Dermis blood vessel endothelial cell (primary cell): ENCODE data around the gene TMEM19. TPM values are rescaled to one million over a fixed set of nuclear protein-coding genes. Genes with fewer than 3 reads are reported as not detected.

Experiments used
- DNase-seq: peaks from one replicate; pipeline ENCODE4 v3.0.0; 2010
- total RNA-seq: library from RNA; depleted of rRNA; stranded (reverse); fragments of >200 nt; gene quantifications from 2 replicates; pipeline ENCODE4 v1.2.3, GENCODE V29; 2014

Gene TMEM19
- total RNA-seq = 37.1 and 55.9 TPM in 2 replicates

DNA sequence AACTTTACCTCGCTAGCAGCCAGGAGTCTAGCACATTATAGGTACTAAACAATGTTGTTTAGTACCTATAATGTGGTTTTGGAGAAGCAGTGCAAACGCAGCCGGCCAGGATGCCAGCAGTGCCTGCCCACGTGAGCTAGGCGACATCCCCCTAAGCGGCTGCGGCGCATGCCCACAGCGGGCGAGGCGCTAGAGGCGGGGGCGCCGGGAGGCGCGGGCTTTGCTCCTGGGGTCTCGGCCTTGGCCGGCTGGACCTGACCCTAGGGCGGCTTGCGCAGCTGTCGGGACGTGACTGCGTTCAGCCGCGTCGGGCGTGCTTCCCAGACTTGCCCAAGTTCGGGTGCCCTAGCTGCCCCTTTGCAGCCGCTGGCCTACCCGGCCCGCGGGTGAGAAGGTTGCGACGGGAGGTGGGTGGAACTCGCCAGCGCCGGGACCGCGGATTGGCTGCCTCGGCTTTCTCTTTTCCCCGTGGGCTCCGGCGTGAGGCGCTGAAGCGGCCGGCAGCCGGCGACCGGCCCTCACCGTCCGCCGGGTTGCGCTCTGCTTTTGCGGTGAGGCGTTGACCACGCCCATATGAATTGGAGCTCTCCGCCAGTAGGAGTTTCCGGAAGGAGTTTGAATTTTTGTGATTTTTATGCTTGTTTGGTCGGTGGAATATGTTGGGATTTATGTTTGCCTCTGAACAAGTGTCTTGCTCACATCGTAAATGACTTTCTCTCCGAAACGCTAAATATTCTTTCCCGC is at the start of gene TMEM19:
Gene TMEM19 (plus strand): TSS at position 169 of the 744 bp plus-strand sequence. CDS start 599 bp downstream, outside the sequence.
- peak; percentile 93 for DNase-seq

- DNase-seq = peak; percentile 83
These were observed 49.2 kb upstream of the TMEM19 start for GRCh38 chr12:71636704-71637115.

GRCh38 chr12:71638499-71638898 is 47.4 kb upstream of the TMEM19 start:
- no peak for DNase-seq

DNA sequence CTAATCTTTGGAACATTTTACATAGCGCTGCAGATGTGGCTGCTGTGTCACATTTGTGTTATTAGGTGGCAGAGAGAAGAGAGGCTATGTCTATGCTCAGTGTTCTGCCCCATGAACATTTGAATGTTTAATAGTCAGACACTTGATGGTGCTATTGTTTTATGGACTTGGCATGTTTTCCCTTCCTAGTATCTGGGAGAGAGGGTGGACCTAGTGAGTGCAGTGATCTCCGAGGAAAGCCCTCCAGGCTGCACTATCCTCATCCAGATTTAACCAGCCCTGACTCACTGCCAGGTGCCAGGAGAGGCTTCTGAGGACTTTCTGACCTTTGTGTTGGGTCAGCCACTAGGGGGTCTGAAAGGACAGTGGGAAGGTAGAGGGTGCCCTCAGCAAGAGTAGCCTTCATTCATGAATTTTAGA is 46.5 kb upstream of the TMEM19 start:
- DNase-seq = peak; percentile 24

- no peak for DNase-seq
These were observed 45.6 kb upstream of the TMEM19 start for GRCh38 chr12:71640316-71640715.

DNA sequence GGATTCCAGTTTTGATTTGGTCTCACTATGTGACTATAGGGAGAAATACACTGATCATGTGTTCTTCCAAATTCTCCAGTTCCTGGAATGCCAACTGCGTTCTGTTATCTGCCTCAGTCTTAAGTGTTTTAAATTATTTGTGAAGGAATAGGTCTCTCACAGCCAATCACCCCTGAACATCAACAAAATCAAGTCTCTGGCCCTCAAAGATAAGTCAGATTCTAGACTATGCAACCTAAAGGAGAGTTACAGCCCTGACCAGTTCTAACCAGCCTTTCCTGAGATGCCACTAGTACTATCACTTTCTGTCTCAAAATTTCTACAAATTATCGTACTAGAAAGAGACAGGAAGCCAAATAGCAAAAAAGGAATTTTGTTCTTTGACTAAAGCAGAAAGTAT is 44.5 kb upstream of the TMEM19 start:
- no peak for DNase-seq

GRCh38 chr12:71642264-71642663 is 43.6 kb upstream of the TMEM19 start:
- DNase-seq = no peak

- DNase-seq = no peak
These were observed 40.6 kb upstream of the TMEM19 start for GRCh38 chr12:71645268-71645667.

DNA sequence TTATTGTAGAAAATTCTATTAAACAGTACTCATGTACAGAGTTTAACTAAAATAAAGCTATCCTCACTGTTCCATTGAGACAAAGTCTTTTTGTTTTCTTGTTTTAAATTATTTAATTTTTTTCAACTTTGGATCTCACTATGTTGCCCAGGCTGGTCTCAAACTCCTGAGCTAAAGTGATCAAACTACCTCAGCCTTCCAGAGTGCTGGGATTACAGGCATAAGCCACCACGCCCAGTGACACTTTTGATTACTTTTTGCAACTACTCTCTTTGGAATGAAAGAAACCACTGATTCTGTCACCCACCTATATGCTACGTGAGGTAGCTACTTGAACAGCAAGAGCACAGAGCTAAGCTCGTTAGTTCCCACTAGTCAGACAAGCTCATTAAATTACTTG is 39.4 kb upstream of the TMEM19 start:
- DNase-seq = no peak

GRCh38 chr12:71648537-71648936 is 37.3 kb upstream of the TMEM19 start:
- no peak for DNase-seq

DNA sequence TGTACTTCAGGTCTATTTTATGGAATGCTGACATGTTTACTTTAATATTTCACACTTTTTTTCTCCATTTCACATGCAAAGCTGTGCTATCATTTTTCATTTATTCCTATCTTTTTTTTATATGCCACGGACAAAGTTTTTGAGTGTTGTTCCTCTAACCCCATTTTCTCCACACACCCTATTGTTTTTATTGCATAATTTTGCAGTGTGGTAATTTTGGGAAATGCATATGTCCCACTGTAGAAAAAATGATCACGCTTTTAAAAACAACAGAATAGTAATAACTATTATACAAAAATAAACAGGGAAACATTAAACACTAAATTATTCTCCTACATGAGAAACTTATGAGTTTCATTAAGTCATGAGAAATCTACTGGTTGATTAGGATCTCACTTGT is 36.5 kb upstream of the TMEM19 start:
- DNase-seq = no peak

GRCh38 chr12:71652656-71653055 is 33.2 kb upstream of the TMEM19 start:
- no peak for DNase-seq

DNA sequence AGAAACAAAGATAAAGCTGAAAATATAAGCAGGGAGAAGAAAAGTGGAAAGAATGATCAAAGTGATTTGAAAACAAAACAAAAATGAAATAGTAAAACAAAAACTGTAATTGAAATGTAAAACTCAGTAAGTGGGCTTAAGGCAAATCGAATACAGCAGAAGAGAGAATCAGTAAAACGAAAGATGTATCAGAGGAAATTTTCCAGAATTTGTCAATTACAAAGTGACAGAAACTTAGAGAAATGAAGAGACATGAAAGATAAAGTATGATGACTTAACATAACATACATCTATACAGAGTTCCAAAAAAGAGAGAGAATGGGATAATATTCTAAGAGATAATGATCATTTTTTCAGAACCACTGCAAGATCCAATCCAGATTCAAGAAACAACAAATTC is 32.7 kb upstream of the TMEM19 start:
- DNase-seq = no peak

GRCh38 chr12:71654200-71654599 is 31.7 kb upstream of the TMEM19 start:
- no peak for DNase-seq

GRCh38 chr12:71655495-71655894 is 30.4 kb upstream of the TMEM19 start:
- no peak for DNase-seq

GRCh38 chr12:71655907-71656306 is 30.0 kb upstream of the TMEM19 start:
- no peak for DNase-seq

DNA sequence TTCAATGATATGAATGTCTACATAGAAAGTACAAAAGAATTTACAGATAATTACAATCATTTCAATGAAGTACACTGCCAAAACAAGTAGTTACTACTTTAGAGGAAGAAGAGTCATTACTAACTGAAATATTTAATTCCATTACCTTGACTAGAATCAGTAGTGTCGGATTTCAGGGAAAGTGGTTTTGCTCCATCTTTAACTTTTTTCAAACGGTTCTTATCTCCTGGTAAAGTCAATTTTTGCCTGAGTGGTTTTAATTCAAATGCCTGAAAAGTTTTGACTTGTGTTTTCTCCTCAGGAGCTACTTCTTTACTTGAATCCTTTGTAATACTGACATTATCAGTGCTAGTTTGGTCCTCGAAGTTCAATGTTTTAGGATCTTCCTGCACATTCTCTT is 29.1 kb upstream of the TMEM19 start:
- no peak for DNase-seq

DNA sequence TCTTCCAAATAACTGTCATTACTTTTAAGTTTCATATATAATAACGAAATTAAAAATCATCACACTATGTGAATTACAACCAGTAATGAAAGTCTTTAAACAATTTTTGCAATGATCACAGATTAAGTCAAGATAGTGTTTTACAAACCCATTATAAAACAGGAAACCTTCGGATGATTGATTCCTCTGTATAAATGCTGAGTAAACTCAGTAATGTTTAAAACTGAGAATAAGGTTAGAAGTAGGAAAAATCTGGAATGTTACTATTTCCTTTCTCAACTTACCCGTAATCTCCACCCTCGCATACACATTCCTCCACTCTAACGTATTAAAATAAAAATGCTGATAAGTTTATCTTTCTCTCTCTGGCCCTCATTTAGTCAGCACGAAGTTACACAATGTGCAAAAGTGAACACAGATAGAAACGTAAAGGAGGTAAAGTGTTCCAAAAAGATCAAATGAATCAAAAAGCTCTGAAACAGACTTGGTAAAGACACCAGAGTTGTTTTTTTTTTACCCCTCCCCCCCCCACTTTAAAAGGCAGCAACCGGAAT is 23.8 kb upstream of the TMEM19 start:
- peak; percentile 26 for DNase-seq

DNA sequence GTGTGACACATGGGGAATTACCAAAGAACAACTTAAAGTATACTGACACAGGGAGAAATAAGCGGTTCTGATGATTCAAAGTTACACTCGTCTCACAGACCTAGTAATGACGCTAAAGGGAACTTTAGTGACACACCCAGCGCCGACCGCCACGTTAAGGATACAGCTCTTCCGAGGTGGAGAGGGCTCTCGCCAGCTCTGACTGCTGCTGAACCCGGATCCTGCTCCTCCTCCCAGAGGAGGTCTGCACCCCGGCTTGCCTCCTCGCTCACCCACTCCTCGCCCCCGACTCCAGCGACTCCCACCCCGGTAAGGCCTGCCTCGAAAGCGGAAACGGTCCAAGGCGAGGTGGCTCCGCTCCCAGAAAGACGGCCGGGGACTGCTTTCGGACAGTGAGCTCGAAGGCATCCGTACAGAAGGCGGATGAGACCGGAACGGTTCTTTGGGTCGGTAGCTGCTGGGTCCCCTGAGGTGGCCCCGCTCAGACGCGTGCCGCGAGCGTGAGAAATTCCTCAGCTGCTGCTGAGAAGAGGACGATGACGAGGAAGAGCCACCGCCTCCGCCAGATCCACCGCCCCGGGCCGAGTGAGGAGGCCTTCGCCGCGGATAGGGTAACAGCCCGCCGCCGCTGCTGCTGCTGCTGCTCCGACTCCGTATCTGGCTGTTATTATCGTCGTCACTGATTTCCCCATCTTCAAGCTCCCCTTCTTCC is 22.9 kb upstream of the TMEM19 start:
- peak; percentile 64 for DNase-seq

DNA sequence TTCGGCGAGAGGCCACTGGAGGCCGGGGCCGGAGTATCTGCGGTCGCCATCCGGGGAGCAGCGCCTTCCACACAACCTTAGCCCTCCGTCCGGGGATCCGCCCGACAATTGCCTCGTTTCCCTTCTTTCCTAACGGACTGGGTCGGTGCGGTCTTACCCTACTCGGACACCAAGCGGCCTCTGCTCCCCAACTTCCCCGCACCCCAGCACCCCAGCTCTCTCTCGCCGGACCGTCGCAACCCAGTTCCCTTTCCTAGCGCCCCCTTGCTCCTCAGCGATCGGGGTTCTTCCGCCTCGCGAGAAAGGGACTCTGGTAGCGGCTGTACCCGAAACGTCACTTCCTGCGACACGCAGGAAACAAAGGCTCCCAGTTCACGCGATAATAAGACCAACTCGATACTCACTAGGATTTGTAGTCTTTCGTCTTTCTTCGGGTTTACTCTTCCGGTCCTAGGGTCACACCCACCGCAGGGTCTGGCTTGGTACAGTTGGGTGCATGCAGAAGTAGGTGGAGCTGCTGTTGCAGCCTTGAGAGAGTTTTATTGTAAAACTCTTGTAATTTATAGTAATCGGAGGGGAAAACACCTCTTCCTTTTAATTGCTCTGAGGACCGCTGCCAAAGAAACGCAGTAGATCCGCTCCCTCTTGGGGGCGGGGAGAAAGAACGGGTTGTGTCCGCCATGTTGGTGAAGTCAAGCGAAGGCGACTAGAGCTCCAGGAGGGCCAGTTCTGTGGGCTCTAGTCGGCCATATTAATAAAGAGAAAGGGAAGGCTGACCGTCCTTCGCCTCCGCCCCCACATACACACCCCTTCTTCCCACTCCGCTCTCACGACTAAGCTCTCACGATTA is 22.1 kb upstream of the TMEM19 start, which contains the start of the genes THAP2 and ZFC3H1:
Gene THAP2 (plus strand): TSS at position 741 of the 850 bp plus-strand sequence. CDS start 209 bp downstream, outside the sequence.
Gene ZFC3H1 (minus strand): TSS at position 288 of the 850 bp plus-strand sequence. CDS start 238 bp downstream, at position 50.
- peak; percentile 99 for DNase-seq

DNA sequence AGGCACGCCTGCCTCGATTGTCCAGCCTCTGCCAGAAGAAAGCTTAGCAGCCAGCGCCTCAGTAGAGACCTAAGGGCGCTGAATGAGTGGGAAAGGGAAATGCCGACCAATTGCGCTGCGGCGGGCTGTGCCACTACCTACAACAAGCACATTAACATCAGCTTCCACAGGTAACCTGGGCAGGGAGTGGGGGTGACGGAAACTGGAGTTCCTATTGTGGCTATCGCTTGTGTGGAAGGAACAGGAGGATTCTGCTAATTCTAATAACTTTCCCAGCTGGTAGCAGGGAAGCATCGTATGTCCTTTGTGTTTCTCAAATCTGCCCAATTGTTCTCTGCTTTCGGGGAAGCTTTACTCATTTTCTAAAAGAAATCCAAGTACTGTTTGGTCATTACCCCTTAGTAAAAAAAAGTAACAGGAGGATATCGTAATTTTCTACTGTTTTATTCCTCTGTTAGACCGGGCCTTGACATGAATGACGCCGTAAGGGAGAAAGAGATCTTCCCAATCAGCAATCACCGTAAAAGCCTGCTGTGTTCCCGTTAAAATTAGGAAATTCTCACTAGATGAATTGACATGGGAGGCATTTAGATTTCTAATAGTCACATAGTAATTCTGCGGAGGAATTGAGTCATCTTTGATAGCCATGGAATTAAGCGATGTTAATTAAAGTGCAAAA is 21.3 kb upstream of the TMEM19 start:
- peak; percentile 39 for DNase-seq

DNA sequence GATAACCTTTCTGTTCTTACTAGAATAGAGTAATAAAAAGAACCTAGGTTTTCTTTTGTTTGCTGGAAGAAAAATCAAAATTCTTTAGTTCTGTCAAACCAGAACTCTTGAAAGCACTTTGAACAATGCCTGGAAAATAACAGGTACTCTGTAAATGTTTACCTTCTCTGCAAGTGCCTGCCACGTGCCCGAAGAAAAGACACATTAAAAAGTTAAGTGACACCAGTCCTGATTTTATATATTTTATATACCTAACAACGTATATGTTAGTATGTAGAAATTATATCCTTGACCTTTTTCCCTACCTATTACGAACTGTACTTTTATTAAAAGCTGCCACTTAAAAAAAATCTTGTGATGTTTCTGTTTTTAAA is 20.8 kb upstream of the TMEM19 start:
- no peak for DNase-seq
